Upper lobe of right lung (tissue), 1 donor: ENCODE data around the gene PROCR. TPM values are rescaled to one million over a fixed set of nuclear protein-coding genes. Genes with fewer than 3 reads are reported as not detected.
"Not testable (repeated sequence)": the region's sequence is repeated elsewhere in the genome, so short reads cannot be mapped to it uniquely, and the experiment has no call there.

ENCODE experiments used
- ATAC-seq: fragments of 200-7000 bp; cut with Tn5 transposase; one replicate; pipeline ENCODE4 v1.9.1; 2020; ENCODE audit warnings: mild to moderate bottlenecking, moderate library complexity
- DNase-seq: peaks from one replicate; pipeline ENCODE4 v3.0.0-alpha.2; 2020
- H3K27ac ChIP-seq: fragments of 200-600 bp; one replicate; pipeline ENCODE4 v1.8.0; 2022
- H3K27me3 ChIP-seq: fragments of 200-600 bp; one replicate; pipeline ENCODE4 v1.8.0; 2022; ENCODE audit warnings: mild to moderate bottlenecking
- H3K36me3 ChIP-seq: fragments of 200-600 bp; one replicate; pipeline ENCODE4 v1.8.0; 2022
- H3K4me1 ChIP-seq: fragments of 200-600 bp; one replicate; pipeline ENCODE4 v1.8.0; 2022
- H3K4me3 ChIP-seq: fragments of 200-600 bp; one replicate; pipeline ENCODE4 v1.8.0; 2022; ENCODE audit warnings: mild to moderate bottlenecking
- H3K9me3 ChIP-seq: fragments of 200-600 bp; one replicate; pipeline ENCODE4 v1.8.0; 2022
- intact Hi-C: fragments of 100-400 bp; cut with DNase I; formaldehyde crosslinking; loops from one replicate; pipeline ENCODE4 v1.11.0; 2022
- total RNA-seq: library from RNA; stranded (reverse); fragmentation: NEBNext Ultra II Directional; extraction: Animal tissue kit (Norgen Biotek cat#: 25700); gene quantifications from one replicate; pipeline ENCODE4 v1.2.1, GENCODE V29; 2021
- TF ChIP-seq, protein P1 (sequence below): fragments of 200-600 bp; IDR thresholded peaks from one replicate; pipeline ENCODE4 v1.8.0; 2022; ENCODE audit warnings: antibody characterized with exemption
- donor health status: DM: no; HTN: yes; CAD: no; lungs with severe emphysema.

The PROCR gene
- total RNA-seq, 1 donor from 2014 or later = 20.4 TPM

DNA sequence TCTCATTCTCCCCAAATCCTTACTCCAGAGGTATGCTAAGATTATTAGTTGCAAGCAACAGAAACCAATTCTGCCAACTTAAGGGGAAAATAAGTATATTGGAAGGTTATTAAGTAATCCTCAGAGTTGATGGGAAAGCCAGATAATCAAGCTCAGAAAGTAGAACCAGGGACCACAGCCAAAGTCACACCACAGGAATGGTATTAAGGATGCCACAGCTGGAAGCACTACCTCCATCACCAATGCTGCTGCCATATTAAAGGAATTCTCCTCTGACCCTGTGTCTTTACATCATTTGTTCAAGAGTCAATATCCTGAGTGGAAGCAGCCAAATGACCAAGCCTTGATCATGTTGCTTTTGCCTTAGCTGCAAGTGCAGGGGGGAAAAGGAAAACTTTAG, 9.9 kb downstream of the PROCR start:
- Histone ChIP-seq H3K27me3 (no peaks in the 10 kb centered on the region), H3K36me3 (peaks cover 3% of the 10 kb centered on the region), H3K4me3 (no peak overlapping the region), H3K9me3 (no peaks in the 10 kb centered on the region), H3K4me1 (no peaks in the 10 kb centered on the region), H3K27ac (no peak overlapping the region)
- TF ChIP-seq, protein P1, sequence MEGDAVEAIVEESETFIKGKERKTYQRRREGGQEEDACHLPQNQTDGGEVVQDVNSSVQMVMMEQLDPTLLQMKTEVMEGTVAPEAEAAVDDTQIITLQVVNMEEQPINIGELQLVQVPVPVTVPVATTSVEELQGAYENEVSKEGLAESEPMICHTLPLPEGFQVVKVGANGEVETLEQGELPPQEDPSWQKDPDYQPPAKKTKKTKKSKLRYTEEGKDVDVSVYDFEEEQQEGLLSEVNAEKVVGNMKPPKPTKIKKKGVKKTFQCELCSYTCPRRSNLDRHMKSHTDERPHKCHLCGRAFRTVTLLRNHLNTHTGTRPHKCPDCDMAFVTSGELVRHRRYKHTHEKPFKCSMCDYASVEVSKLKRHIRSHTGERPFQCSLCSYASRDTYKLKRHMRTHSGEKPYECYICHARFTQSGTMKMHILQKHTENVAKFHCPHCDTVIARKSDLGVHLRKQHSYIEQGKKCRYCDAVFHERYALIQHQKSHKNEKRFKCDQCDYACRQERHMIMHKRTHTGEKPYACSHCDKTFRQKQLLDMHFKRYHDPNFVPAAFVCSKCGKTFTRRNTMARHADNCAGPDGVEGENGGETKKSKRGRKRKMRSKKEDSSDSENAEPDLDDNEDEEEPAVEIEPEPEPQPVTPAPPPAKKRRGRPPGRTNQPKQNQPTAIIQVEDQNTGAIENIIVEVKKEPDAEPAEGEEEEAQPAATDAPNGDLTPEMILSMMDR = no peak
- intact Hi-C loops = no loop called here
- no peak for DNase-seq
- no peak for ATAC-seq

DNA sequence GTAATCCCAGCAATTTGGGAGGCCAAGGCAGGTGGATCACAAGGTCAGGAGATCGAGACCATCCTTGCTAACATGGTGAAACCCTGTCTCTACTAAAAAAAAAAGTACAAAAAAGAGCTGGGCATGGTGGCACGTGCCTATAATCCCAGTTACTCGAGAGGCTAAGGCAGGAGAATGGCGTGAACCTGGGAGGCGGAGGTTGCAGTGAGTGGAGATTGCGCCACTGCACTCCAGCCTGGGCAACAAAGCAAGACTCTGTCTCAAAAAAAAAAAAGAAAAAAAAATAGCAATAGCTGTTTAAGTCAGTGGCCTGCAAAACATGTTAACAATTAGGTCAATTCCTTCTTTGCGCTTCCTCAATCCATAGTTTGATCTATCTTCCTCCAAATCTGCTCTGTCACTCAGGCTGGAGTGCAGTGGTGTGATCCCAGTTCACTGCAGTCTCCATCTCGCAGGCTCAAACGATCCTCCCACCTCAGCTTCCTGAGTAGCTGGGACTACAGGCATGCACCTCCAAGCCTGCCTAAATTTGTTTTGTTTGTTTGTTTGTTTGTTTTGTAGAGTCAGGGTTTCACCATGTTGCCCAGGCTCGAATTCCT, 14.9 kb downstream of the PROCR start:
- H3K27ac ChIP-seq, intact Hi-C loops: not testable (repeated sequence)

DNA sequence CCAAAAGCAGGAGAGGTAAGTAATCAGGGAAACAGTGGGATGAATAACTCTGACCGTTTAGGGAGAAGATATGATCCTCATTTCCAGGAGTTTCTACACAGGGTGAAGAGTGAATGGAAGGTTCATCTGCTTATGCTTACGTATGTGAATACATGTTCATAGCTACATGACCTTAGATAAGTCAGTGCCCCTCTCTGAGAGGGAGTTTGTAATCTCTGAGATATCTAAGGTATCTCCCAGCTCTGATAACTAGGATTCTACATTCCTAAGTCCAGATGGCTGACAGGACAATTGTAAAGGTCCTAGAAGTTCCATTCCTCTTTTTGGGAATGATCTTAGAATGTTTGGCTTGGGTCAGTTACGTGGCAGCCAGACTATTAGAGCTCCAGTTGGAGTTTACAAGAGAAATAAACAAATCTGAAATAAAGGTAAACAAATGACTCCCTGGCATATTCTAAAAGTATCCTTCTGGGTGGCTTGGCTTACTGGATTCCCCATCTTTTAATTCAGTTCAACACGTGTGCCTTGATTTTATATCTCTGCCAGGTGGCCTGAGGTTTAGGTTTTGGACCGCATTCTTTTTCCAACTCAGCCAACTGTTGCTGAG, 15.8 kb downstream of the PROCR start:
- TF ChIP-seq, protein P1 = no peak
- Histone ChIP-seq H3K9me3 (no peaks in the 10 kb centered on the region), H3K27ac (no peak overlapping the region), H3K36me3 (no peaks in the 10 kb centered on the region), H3K4me3 (no peak overlapping the region), H3K27me3 (no peaks in the 10 kb centered on the region), H3K4me1 (peaks cover 11% of the 10 kb centered on the region)
- intact Hi-C loops = no loop called here
- DNase-seq = no peak
- no peak for ATAC-seq

More for the DNA sequence above, 14.9 kb downstream of the PROCR start:
- not testable (repeated sequence) for H3K36me3 ChIP-seq, H3K4me3 ChIP-seq, H3K27me3 ChIP-seq, DNase-seq, H3K9me3 ChIP-seq, ATAC-seq
- peaks cover 11% of the 10 kb centered on the region for H3K4me1 ChIP-seq

DNA sequence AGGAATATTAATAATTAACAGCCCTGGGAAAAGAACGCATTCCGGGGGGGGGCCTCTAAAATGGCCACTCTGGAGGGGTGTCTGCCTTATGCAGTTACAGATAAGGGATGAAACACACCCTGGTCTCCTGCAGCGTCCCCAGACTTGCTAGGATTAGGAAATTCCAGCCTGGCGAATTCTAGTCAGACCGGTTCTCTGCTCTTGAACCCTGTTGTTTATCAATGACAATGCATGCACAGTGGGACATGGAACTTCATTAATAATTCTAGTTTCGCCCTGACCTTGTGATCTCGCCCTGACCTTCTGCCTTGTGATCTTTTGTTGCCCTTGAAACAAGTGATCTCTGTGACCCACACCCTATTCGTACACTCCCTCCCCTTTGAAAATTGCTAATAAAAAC, 17.4 kb downstream of the PROCR start:
- peaks cover 11% of the 10 kb centered on the region for H3K4me1 ChIP-seq
- H3K27ac ChIP-seq, H3K4me3 ChIP-seq, H3K36me3 ChIP-seq, intact Hi-C loops, H3K9me3 ChIP-seq, DNase-seq, ATAC-seq, H3K27me3 ChIP-seq: not testable (repeated sequence)

DNA sequence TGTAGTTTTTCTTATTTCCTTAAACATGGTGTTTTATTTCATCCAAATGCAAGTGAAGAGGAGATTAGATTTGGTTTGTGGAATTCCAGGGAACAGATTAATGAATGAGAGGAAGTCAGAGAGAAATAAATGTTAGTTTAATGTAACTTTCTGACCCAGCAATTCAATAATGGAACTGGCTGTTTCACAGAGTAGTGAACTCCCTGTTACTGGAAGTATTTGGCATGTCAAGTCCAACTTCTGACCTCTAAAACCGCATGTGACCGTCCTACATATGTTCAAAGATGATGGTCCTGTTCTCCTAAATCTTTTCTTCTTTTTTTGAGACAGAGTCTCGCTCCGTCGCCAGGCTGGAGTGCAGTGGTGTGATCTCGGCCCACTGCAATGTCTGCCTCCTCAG, 18.7 kb downstream of the PROCR start:
- H3K27me3 ChIP-seq = no peaks in the 10 kb centered on the region
- no peak overlapping the region for H3K27ac ChIP-seq
- peaks cover 11% of the 10 kb centered on the region for H3K4me1 ChIP-seq
- H3K9me3 ChIP-seq = no peaks in the 10 kb centered on the region
- H3K4me3 ChIP-seq = no peak overlapping the region
- H3K36me3 ChIP-seq = no peaks in the 10 kb centered on the region
- TF ChIP-seq, protein P1 = no peak
- DNase-seq = no peak
- intact Hi-C loops = no loop called here
- ATAC-seq = no peak

DNA sequence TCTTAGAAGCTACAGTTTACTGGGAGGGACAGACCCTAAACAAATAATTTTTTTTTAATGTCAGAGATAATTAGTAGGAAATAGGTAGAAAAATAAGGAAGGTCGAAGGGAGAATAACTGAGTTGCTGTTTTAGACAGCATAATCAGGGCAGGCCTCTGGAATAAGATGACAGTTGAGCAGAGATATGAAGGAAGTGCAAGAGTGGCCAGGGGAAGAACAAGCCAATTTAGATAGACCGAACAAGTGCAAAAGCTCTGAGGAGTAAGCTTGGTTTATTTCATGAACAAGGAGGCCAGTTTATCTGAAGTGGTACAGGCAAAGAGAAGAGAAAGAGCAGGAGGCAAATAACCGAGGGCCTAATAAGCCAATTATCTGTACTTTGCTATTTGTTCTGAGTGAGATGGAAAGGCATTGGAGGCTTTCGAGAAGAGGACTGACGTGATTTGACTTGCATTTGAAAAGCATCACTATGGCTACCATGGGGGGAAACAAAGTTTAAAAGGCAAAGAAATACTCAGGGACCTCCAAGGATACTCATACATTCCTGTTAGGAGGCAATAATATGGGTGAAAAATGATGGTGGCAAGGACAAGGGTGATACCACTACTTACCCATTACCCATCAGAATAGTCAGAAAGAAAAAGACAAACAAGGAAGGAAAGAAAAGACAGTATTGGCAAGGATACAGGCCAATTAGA, 19.7 kb downstream of the PROCR start:
- H3K27ac ChIP-seq = no peak overlapping the region
- no peaks in the 10 kb centered on the region for H3K27me3 ChIP-seq
- TF ChIP-seq, protein P1 = no peak
- H3K4me1 ChIP-seq = peaks cover 11% of the 10 kb centered on the region
- no peaks in the 10 kb centered on the region for H3K9me3 ChIP-seq
- no peaks in the 10 kb centered on the region for H3K36me3 ChIP-seq
- H3K4me3 ChIP-seq = no peak overlapping the region
- no peak for ATAC-seq
- DNase-seq = no peak
- intact Hi-C loops = no loop called here
